HepG2 (cell line): Measurements from ENCODE around the gene CARMIL1. TPM values are rescaled to one million over a fixed set of nuclear protein-coding genes. Genes with fewer than 3 reads are reported as not detected.
A peak's percentile ranks its signal among the peaks of the same experiment; 100 is the strongest.

Experiments used
- ARNTL ChIP-seq: sonication (generic); formaldehyde crosslinking; IDR thresholded peaks from 2 replicates; pipeline ENCODE4 v1.4.0; 2020; ENCODE audit warnings: mild to moderate bottlenecking, missing genetic modification reagents
- EHMT2 ChIP-seq: fragments of 200-600 bp; sonication (generic); IDR thresholded peaks from 2 replicates; pipeline ENCODE4 v1.7.0; 2017; ENCODE audit warnings: antibody characterized with exemption, low read depth, low read length, borderline replicate concordance
- GATA4 ChIP-seq: sonication (generic); IDR thresholded peaks from 2 replicates; pipeline ENCODE4 v1.6.1; 2016; ENCODE audit warnings: antibody characterized with exemption, low read depth, borderline replicate concordance
- GTF3A ChIP-seq: sonication (generic); formaldehyde crosslinking; conservative IDR thresholded peaks from 2 replicates; pipeline ENCODE4 v1.4.0; 2020; ENCODE audit warnings: mild to moderate bottlenecking, missing genetic modification reagents
- IRF1 ChIP-seq: sonication (generic); formaldehyde crosslinking; IDR thresholded peaks from 2 replicates; pipeline ENCODE4 v1.4.0; 2020; ENCODE audit warnings: low read depth, mild to moderate bottlenecking, missing genetic modification reagents
- RORA ChIP-seq: sonication (generic); formaldehyde crosslinking; IDR thresholded peaks from 2 replicates; pipeline ENCODE4 v1.5.0; 2020; ENCODE audit warnings: mild to moderate bottlenecking, missing genetic modification reagents, moderate library complexity
- SOX13 ChIP-seq, 3 experiments: fragments of 450-650 bp in 1 of 3; sonication (generic) in 1 of 3; formaldehyde crosslinking in 1 of 3; IDR thresholded peaks in 2 of 3; conservative IDR thresholded peaks in 1 of 3; 2 replicates each; pipeline versions ENCODE4 v1.5.0 to v1.6.1; 2016 to 2020; ENCODE audit warnings: antibody characterized with exemption in 1 of 3, mild to moderate bottlenecking in 1 of 3, missing compliant biosample characterization in 1 of 3, missing genetic modification reagents in 1 of 3, moderate library complexity in 1 of 3
- SRSF9 ChIP-seq: fragments of 200-400 bp; formaldehyde crosslinking; IDR thresholded peaks from 2 replicates; pipeline ENCODE4 v1.6.1; 2018; ENCODE audit warnings: borderline replicate concordance, mild to moderate bottlenecking, low read depth, low read length; ENCODE audit not compliant: insufficient read depth, poor library complexity, severe bottlenecking
- STAG1 ChIP-seq: sonication (generic); formaldehyde crosslinking; IDR thresholded peaks from 2 replicates; pipeline ENCODE4 v1.4.0; 2020; ENCODE audit warnings: missing genetic modification reagents
- U2AF1 ChIP-seq: fragments of 200-400 bp; formaldehyde crosslinking; optimal IDR thresholded peaks from 2 replicates; pipeline ENCODE3; 2017; ENCODE audit warnings: mild to moderate bottlenecking, low read depth, low read length
- ZNF121 ChIP-seq: sonication (generic); formaldehyde crosslinking; IDR thresholded peaks from 2 replicates; pipeline ENCODE4 v1.5.0; 2020; ENCODE audit warnings: mild to moderate bottlenecking, missing genetic modification reagents
- ZNF451 ChIP-seq: sonication (generic); formaldehyde crosslinking; IDR thresholded peaks from 2 replicates; pipeline ENCODE4 v1.5.0; 2020; ENCODE audit warnings: mild to moderate bottlenecking, missing genetic modification reagents
- ZNF512B ChIP-seq: sonication (generic); formaldehyde crosslinking; IDR thresholded peaks from 2 replicates; pipeline ENCODE4 v1.5.1; 2020; ENCODE audit warnings: missing genetic modification reagents, mild to moderate bottlenecking, borderline replicate concordance
- ZSCAN22 ChIP-seq: sonication (generic); formaldehyde crosslinking; IDR thresholded peaks from 2 replicates; pipeline ENCODE4 v1.4.0; 2020; ENCODE audit warnings: mild to moderate bottlenecking, missing genetic modification reagents
- polyA plus RNA-seq, 8 experiments: library from polyadenylated mRNA; depleted of rRNA in 3 of 8; stranded (reverse) in 7 of 8; unstranded in 1 of 8; fragments of >200 nt; fragmentation: Illumina TruSeq in 4 of 8; extraction: Trizol in 4 of 8; gene quantifications; 2 replicates each; pipeline versions ENCODE4 v1.2.1 to v1.2.3, GENCODE V29; 2011 to 2016; ENCODE audit warnings: low read depth in 4 of 8, missing spikeins in 1 of 8, mixed read lengths in 1 of 8; ENCODE audit not compliant: insufficient read depth in 1 of 8
- total RNA-seq, 5 experiments: library from RNA; depleted of rRNA; stranded (reverse); fragments of >200 nt; fragmentation: Illumina TruSeq; extraction: Trizol; gene quantifications; 2 replicates each; pipeline ENCODE4 v1.2.3, GENCODE V29; 2016; ENCODE audit warnings: low read depth in 1 of 5
- TF ChIP-seq, protein P1 (sequence below): sonication (generic); formaldehyde crosslinking; IDR thresholded peaks from 2 replicates; pipeline ENCODE4 v1.5.0; 2020; ENCODE audit warnings: missing genetic modification reagents
- TF ChIP-seq, protein P2 (sequence below): sonication (generic); formaldehyde crosslinking; IDR thresholded peaks from 2 replicates; pipeline ENCODE4 v1.4.0; 2020; ENCODE audit warnings: missing genetic modification reagents

The CARMIL1 gene
- total and polyA plus RNA-seq, 2 of the 13 experiments (the other 11 are each of a cell fraction or from before 2014, with no cell fraction given) = 1.8 to 2.6 TPM

- TF ChIP-seq, protein P1, sequence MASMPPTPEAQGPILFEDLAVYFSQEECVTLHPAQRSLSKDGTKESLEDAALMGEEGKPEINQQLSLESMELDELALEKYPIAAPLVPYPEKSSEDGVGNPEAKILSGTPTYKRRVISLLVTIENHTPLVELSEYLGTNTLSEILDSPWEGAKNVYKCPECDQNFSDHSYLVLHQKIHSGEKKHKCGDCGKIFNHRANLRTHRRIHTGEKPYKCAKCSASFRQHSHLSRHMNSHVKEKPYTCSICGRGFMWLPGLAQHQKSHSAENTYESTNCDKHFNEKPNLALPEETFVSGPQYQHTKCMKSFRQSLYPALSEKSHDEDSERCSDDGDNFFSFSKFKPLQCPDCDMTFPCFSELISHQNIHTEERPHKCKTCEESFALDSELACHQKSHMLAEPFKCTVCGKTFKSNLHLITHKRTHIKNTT (CRISPR knock-in tag) = no peak
- peak; percentile 62; the same call in 1 of the 2 replicates for TF ChIP-seq ZNF451 (CRISPR knock-in tag)
- TF ChIP-seq IRF1 (CRISPR knock-in tag) = no peak
- TF ChIP-seq ZNF512B (CRISPR knock-in tag) = no peak
- peak; percentile 82 for TF ChIP-seq STAG1
- no peak for TF ChIP-seq GTF3A (CRISPR knock-in tag)
- TF ChIP-seq, protein P2, sequence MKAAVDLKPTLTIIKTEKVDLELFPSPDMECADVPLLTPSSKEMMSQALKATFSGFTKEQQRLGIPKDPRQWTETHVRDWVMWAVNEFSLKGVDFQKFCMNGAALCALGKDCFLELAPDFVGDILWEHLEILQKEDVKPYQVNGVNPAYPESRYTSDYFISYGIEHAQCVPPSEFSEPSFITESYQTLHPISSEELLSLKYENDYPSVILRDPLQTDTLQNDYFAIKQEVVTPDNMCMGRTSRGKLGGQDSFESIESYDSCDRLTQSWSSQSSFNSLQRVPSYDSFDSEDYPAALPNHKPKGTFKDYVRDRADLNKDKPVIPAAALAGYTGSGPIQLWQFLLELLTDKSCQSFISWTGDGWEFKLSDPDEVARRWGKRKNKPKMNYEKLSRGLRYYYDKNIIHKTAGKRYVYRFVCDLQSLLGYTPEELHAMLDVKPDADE (CRISPR knock-in tag) = 0 out of 2 replicates have a peak, but pooled peaks have one; percentile 64
- no peak for TF ChIP-seq ZNF121 (CRISPR knock-in tag)
- TF ChIP-seq SOX13 (IDR thresholded peaks at IDR 0.05) = no peak
- peak in 1 of 2 experiments; percentile 26; a peak in 2 of 4 replicates for TF ChIP-seq SOX13 (CRISPR knock-in tag; conservative IDR thresholded peaks at IDR 0.05 in 1 of 2, IDR thresholded peaks at IDR 0.05 in 1 of 2)
- no peak for TF ChIP-seq U2AF1
- TF ChIP-seq ARNTL (CRISPR knock-in tag) = no peak
- TF ChIP-seq ZSCAN22 = no peak
- no peak for TF ChIP-seq SRSF9
- no peak for TF ChIP-seq GATA4
- no peak for TF ChIP-seq RORA (CRISPR knock-in tag)
- TF ChIP-seq EHMT2 = no peak
Measured at GRCh38 chr6:25278914-25279747, at the start of gene CARMIL1 (continued).
